ENCODE results near the gene UBE3C. TPM values are rescaled to one million over a fixed set of nuclear protein-coding genes. Genes with fewer than 3 reads are reported as not detected.

UBE3C gene
- total RNA-seq, 5 donors from 2014 or later (not counting 1 experiment from before 2014, with no cell fraction given) = 50.1 to 56.8 (median 55.1) TPM

DNA sequence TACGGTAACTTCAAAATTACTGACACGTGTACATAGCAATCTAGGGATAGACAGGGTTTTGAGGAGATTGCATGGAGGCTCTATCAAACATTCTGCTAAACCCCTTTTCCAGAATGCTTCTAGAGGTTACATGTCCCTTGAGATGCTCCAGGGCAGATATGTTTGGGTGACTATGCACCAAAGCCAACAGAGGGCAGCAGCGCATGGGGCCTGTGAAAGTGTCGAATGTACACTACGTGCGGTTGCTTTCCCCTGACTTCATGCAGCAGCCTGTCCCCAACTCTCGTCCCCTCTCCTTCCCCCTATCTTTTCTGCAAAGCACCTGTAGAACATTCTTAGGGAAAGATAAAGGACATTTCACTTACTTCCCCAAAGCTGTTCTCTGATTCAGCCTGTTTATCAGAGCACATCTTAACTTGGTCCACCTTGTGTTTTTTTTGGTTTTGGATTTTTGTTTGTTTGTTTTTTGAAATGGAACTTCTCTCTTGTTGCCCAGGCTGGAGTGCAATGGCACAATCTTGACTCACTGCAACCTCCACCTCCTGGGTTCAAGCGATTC, 90.2 kb downstream of the UBE3C start:
- Histone ChIP-seq H3K4me3 (ENCODE audit: control insufficient read depth in 1 of 2, extremely low read depth in 1 of 2, low read length in 1 of 2) (no peak overlapping the region), H3K27ac (ENCODE audit: low read length) (no peak overlapping the region), H3K4me1 (ENCODE audit: control insufficient read depth in 1 of 2, extremely low read depth in 1 of 2, insufficient read depth in 2 of 2, low read length in 2 of 2) (no peaks in the 10 kb centered on the region), H3K9me3 (no peaks in the 10 kb centered on the region), H3K27me3 (replicated peaks in 1 of 2; ENCODE audit: control insufficient read depth in 2 of 2, extremely low read depth in 1 of 2, insufficient read depth in 2 of 2, low read length in 1 of 2) (no peaks in the 10 kb centered on the region), H3K36me3 (ENCODE audit: control insufficient read depth in 2 of 2, extremely low read depth in 1 of 2, insufficient read depth in 1 of 2, low read length in 1 of 2) (peaks cover 3 to 50% of the 10 kb centered on the region in 2 donors)
- H3K9me3 Mint-ChIP-seq = no peaks in the 10 kb centered on the region
- H3K27ac Mint-ChIP-seq = no peak overlapping the region
- no peak overlapping the region for H3K4me3 Mint-ChIP-seq
- CTCF ChIA-PET = no interaction called here
- DNase-seq (peak in 26 of 35 experiments; percentile 2 to 44 (median 10)), ATAC-seq (replicated peaks in 1 of 4) (peak in 1 of 4 experiments; percentile 45)
- no peaks in the 10 kb centered on the region for H3K27me3 Mint-ChIP-seq
- H3K36me3 Mint-ChIP-seq = peaks cover 37% of the 10 kb centered on the region
- 84% methylated on average over 4 of the region's 8 CpGs for WGBS (ENCODE audit: insufficient coverage)
- POLR2A ChIA-PET = no interaction called here
- H3K4me1 Mint-ChIP-seq = no peaks in the 10 kb centered on the region

DNA sequence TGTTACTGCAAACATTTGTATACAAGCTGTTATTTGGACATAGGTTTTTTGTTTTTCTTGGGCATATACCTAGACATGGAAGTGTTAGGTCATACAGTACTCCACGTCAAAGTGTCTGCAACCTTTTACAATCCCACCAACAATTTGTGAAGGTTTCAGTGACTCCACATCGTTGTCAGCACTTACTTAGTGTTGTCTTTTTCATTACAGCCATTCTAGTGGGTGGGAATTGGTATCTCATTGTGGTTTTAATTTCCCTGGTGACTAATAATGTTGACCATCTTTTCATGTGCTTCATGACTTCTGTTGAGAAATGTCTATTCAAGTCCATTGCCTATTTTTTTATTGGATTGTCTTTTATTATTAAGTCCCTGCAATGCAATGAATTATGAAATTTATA, 95.0 kb downstream of the UBE3C start:
- no peaks in the 10 kb centered on the region for H3K27me3 Mint-ChIP-seq
- ATAC-seq (replicated peaks in 1 of 4) (no peak), DNase-seq (no peak)
- ChIA-PET CTCF (no interaction called here), POLR2A (no interaction called here)
- H3K27ac ChIP-seq (ENCODE audit: low read length) = no peak overlapping the region
- WGBS (ENCODE audit: insufficient coverage) = no CpG with 5 or more reads among the region's 2 CpGs
- no peaks in the 10 kb centered on the region for H3K4me1 ChIP-seq (ENCODE audit: control insufficient read depth in 1 of 2, extremely low read depth in 1 of 2, insufficient read depth in 2 of 2, low read length in 2 of 2)
- peaks cover 3 to 52% of the 10 kb centered on the region in 2 donors for H3K36me3 ChIP-seq (ENCODE audit: control insufficient read depth in 2 of 2, extremely low read depth in 1 of 2, insufficient read depth in 1 of 2, low read length in 1 of 2)
- peaks cover 43% of the 10 kb centered on the region for H3K36me3 Mint-ChIP-seq
- no peaks in the 10 kb centered on the region for H3K27me3 ChIP-seq (replicated peaks in 1 of 2; ENCODE audit: control insufficient read depth in 2 of 2, extremely low read depth in 1 of 2, insufficient read depth in 2 of 2, low read length in 1 of 2)
- no peaks in the 10 kb centered on the region for H3K9me3 ChIP-seq
- no peak overlapping the region for H3K4me3 ChIP-seq (ENCODE audit: control insufficient read depth in 1 of 2, extremely low read depth in 1 of 2, low read length in 1 of 2)
- H3K4me1 Mint-ChIP-seq = no peaks in the 10 kb centered on the region
- no peak overlapping the region for H3K27ac Mint-ChIP-seq
- no peak overlapping the region for H3K4me3 Mint-ChIP-seq
- no peaks in the 10 kb centered on the region for H3K9me3 Mint-ChIP-seq

DNA sequence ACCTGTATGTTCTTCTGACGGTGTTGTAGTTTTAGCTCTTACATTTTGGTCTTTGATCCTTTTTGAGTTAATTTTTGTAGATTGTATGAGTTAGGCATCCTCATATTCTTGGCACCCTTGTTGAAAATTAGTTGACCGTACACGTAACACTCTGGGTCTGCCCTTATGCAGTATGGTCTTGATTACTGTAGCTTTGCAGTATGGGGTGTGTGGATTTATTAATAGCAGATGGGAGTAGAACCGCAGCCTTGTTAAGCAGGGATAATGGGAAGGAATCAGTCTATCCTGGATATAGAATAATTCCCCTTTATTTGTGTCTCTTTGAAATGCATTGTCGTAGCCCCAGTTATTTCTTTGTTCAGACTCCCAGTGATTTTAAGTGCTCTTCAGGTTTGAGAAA, 95.5 kb downstream of the UBE3C start:
- WGBS (ENCODE audit: insufficient coverage) = 100% methylated on average over 1 of the region's 5 CpGs
- Histone ChIP-seq H3K27me3 (replicated peaks in 1 of 2; ENCODE audit: control insufficient read depth in 2 of 2, extremely low read depth in 1 of 2, insufficient read depth in 2 of 2, low read length in 1 of 2) (no peaks in the 10 kb centered on the region), H3K4me3 (ENCODE audit: control insufficient read depth in 1 of 2, extremely low read depth in 1 of 2, low read length in 1 of 2) (no peak overlapping the region), H3K4me1 (ENCODE audit: control insufficient read depth in 1 of 2, extremely low read depth in 1 of 2, insufficient read depth in 2 of 2, low read length in 2 of 2) (no peaks in the 10 kb centered on the region), H3K36me3 (ENCODE audit: control insufficient read depth in 2 of 2, extremely low read depth in 1 of 2, insufficient read depth in 1 of 2, low read length in 1 of 2) (peaks cover 3 to 50% of the 10 kb centered on the region in 2 donors), H3K9me3 (no peaks in the 10 kb centered on the region), H3K27ac (ENCODE audit: low read length) (no peak overlapping the region)
- no peak overlapping the region for H3K4me3 Mint-ChIP-seq
- H3K9me3 Mint-ChIP-seq = no peaks in the 10 kb centered on the region
- H3K27me3 Mint-ChIP-seq = no peaks in the 10 kb centered on the region
- H3K4me1 Mint-ChIP-seq = no peaks in the 10 kb centered on the region
- POLR2A ChIA-PET = no interaction called here
- no peak for ATAC-seq (replicated peaks in 1 of 4)
- H3K27ac Mint-ChIP-seq = no peak overlapping the region
- no peak for DNase-seq
- peaks cover 47% of the 10 kb centered on the region for H3K36me3 Mint-ChIP-seq
- CTCF ChIA-PET = no interaction called here

DNA sequence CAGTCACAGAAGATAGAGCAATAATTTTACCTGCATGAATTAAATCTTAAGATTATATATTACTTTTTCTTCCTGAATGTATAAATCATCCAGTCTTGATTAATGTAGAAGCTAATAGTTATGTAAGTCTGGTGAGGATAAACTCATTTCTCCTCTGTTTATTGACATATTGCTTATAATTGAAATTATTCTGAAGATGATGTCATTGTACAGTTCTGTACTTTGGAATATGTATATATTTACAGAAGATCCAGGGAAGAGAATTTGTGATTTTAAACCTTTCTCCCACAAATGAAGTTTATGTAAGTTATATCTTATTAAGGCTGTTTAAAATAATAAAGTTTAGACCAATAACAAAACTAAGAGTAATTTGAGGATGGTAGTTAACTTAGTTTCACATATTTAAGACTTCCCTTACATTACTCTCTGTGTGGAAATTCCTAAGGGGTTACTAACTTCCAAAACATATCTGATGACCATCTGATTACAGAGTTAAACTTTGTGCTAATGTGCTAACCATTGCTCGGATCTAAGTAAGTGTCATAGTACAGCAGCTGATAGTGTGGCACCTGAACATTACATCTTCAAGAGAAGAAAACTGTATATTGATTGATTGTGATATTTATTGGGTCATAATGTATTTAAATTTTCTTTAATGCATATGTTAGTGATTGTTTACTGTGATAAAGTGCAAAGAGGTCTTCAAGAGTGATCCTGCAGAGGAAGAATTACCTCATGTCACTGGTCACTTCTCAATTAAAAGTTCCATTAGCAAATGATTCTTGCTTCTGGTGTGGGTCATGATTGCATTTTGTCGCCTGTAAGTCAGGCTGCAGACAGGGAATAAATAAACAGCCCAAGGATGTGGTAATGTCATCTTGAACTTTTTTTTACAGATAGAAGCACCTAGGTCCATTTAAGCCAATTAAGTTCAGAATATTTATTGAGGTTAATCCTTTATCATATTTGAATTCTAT, 96.9 kb downstream of the UBE3C start:
- H3K9me3 ChIP-seq = no peaks in the 10 kb centered on the region
- ATAC-seq (replicated peaks in 1 of 4) = no peak

DNA sequence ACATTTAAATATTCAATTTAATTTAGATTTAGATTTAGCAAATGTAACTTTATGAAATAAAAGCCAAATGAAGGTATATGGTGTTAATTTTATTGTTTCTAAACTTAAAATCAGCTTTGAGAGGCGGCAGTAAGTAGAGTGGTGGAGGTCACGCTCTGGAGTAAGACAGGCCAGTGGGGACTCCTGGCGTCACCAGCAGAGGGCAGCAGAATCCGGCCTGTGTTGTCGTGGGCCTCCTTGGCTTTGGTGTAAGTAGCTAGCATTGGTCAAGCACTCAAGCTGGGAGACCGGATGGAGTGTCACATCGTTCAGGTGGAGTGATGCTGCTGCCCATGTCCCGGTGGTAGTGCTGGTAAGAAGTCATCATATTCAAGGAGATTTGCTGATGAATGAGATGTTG, 99.4 kb downstream of the UBE3C start:
- POLR2A ChIA-PET = no interaction called here

More for the DNA sequence above, 96.9 kb downstream of the UBE3C start:
- Mint-ChIP-seq H3K4me3 (no peak overlapping the region), H3K4me1 (no peaks in the 10 kb centered on the region), H3K27me3 (no peaks in the 10 kb centered on the region), H3K36me3 (peaks cover 54% of the 10 kb centered on the region), H3K27ac (no peak overlapping the region), H3K9me3 (no peaks in the 10 kb centered on the region)
- CTCF ChIA-PET = no interaction called here
- no peaks in the 10 kb centered on the region for H3K4me1 ChIP-seq (ENCODE audit: control insufficient read depth in 1 of 2, extremely low read depth in 1 of 2, insufficient read depth in 2 of 2, low read length in 2 of 2)
- DNase-seq = no peak
- H3K27ac ChIP-seq (ENCODE audit: low read length) = no peak overlapping the region
- H3K36me3 ChIP-seq (ENCODE audit: control insufficient read depth in 2 of 2, extremely low read depth in 1 of 2, insufficient read depth in 1 of 2, low read length in 1 of 2) = peaks cover 3 to 50% of the 10 kb centered on the region in 2 donors
- H3K27me3 ChIP-seq (replicated peaks in 1 of 2; ENCODE audit: control insufficient read depth in 2 of 2, extremely low read depth in 1 of 2, insufficient read depth in 2 of 2, low read length in 1 of 2) = no peaks in the 10 kb centered on the region
- no CpG with 5 or more reads among the region's 2 CpGs for WGBS (ENCODE audit: insufficient coverage)
- POLR2A ChIA-PET = no interaction called here
- H3K4me3 ChIP-seq (ENCODE audit: control insufficient read depth in 1 of 2, extremely low read depth in 1 of 2, low read length in 1 of 2) = no peak overlapping the region

DNA sequence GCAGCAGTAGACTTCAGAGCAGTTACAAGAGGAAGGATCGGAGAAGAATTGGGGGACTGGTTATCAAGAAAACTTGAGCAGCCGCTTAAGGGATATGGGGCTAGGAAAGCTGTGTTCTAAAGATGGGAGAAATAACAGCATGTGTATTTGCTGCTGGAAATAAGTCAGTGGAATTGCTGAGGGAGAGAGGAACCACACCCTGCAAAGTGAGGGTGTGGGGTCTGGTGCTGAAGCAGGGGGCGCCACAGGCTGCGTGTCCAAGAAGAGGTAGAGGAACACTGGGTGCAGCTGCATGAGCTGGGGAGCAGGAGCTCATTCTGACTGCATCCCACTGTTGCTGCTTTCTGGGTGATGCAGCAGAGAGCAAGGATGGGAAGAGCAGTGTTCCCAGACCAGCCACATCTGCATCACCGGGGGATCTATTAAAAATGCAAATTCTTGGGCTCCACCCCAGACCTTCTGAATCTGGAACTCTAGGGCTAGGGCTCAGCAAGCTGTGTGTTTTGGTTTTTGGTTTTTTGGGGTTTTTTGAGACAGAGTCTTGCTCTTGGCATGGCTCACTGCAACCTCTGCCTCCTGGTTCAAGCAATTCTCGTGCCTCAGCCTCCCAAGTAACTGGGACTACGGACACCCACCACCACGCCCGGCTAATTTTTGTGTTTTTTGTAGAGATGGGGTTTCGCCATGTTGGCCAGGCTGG, 101.0 kb downstream of the UBE3C start:
- H3K27ac ChIP-seq (ENCODE audit: low read length) = no peak overlapping the region
- H3K27ac Mint-ChIP-seq = no peak overlapping the region
- no peaks in the 10 kb centered on the region for H3K4me1 ChIP-seq (ENCODE audit: control insufficient read depth in 1 of 2, extremely low read depth in 1 of 2, insufficient read depth in 2 of 2, low read length in 2 of 2)
- H3K9me3 ChIP-seq = no peaks in the 10 kb centered on the region
- ATAC-seq (replicated peaks in 1 of 4) = no peak
- H3K36me3 ChIP-seq (ENCODE audit: control insufficient read depth in 2 of 2, extremely low read depth in 1 of 2, insufficient read depth in 1 of 2, low read length in 1 of 2) = peaks cover 0 to 23% of the 10 kb centered on the region in 2 donors
- DNase-seq = no peak
- CTCF ChIA-PET = interaction anchor here (0.6 to 1.3 kb wide), 3 partner anchors 10 to 17 kb away, joined by 3 to 4 read pairs (median 3); no protein-coding TSS in a partner anchor
- POLR2A ChIA-PET = no interaction called here
- H3K9me3 Mint-ChIP-seq = no peaks in the 10 kb centered on the region
- no peaks in the 10 kb centered on the region for H3K27me3 ChIP-seq (replicated peaks in 1 of 2; ENCODE audit: control insufficient read depth in 2 of 2, extremely low read depth in 1 of 2, insufficient read depth in 2 of 2, low read length in 1 of 2)
- H3K4me3 ChIP-seq (ENCODE audit: control insufficient read depth in 1 of 2, extremely low read depth in 1 of 2, low read length in 1 of 2) = no peak overlapping the region
- WGBS (ENCODE audit: insufficient coverage) = over 99% methylated on average over 8 of the region's 10 CpGs
- H3K4me3 Mint-ChIP-seq = no peak overlapping the region
- no peaks in the 10 kb centered on the region for H3K4me1 Mint-ChIP-seq
- H3K36me3 Mint-ChIP-seq = peaks cover 30% of the 10 kb centered on the region
- no peaks in the 10 kb centered on the region for H3K27me3 Mint-ChIP-seq

More for the DNA sequence above, 99.4 kb downstream of the UBE3C start:
- WGBS (ENCODE audit: insufficient coverage) = 94% methylated on average over 8 of the region's 8 CpGs
- DNase-seq (no peak), ATAC-seq (replicated peaks in 1 of 4) (no peak)
- peaks cover 3 to 38% of the 10 kb centered on the region in 2 donors for H3K36me3 ChIP-seq (ENCODE audit: control insufficient read depth in 2 of 2, extremely low read depth in 1 of 2, insufficient read depth in 1 of 2, low read length in 1 of 2)
- no peaks in the 10 kb centered on the region for H3K27me3 ChIP-seq (replicated peaks in 1 of 2; ENCODE audit: control insufficient read depth in 2 of 2, extremely low read depth in 1 of 2, insufficient read depth in 2 of 2, low read length in 1 of 2)
- H3K27ac ChIP-seq (ENCODE audit: low read length) = no peak overlapping the region
- H3K27me3 Mint-ChIP-seq = no peaks in the 10 kb centered on the region
- no peaks in the 10 kb centered on the region for H3K9me3 ChIP-seq
- no peaks in the 10 kb centered on the region for H3K9me3 Mint-ChIP-seq
- no peak overlapping the region for H3K4me3 Mint-ChIP-seq
- H3K27ac Mint-ChIP-seq = no peak overlapping the region
- H3K36me3 Mint-ChIP-seq = peaks cover 37% of the 10 kb centered on the region
- no peak overlapping the region for H3K4me3 ChIP-seq (ENCODE audit: control insufficient read depth in 1 of 2, extremely low read depth in 1 of 2, low read length in 1 of 2)
- no peaks in the 10 kb centered on the region for H3K4me1 Mint-ChIP-seq
- H3K4me1 ChIP-seq (ENCODE audit: control insufficient read depth in 1 of 2, extremely low read depth in 1 of 2, insufficient read depth in 2 of 2, low read length in 2 of 2) = no peaks in the 10 kb centered on the region
- CTCF ChIA-PET = interaction anchor here in 1 of 2 donors (1.0 to 1.3 kb wide), 2 partner anchors 8 to 12 kb away, joined by 3 to 4 read pairs; no protein-coding TSS in a partner anchor

Measured in T-cell (primary cell).